PC-9 (cell line): Measurements from ENCODE around the gene SLC5A1. TPM values are rescaled to one million over a fixed set of nuclear protein-coding genes. Genes with fewer than 3 reads are reported as not detected.

Experiments
- BruUV-seq: library from RNA; stranded (reverse); fragments of 400-500 nt; replicated peaks from 2 replicates; lab custom pipeline; 2021; lab: Mats Ljungman, UMichigan
- CTCF ChIA-PET: fragments of 300-600 bp; sonication (Branson Sonifier 250); formaldehyde crosslinking; loops from one replicate; lab custom pipeline; 2022; ENCODE audit warnings: antibody characterized with exemption; lab: Charles Lee
- POLR2A ChIA-PET: fragments of 300-600 bp; sonication (Branson Sonifier 250); formaldehyde crosslinking; loops from one replicate; lab custom pipeline; 2022; ENCODE audit warnings: antibody characterized with exemption; ENCODE audit not compliant: unreplicated experiment; lab: Charles Lee
- DNase-seq, 2 experiments: peaks; one replicate each; pipeline versions ENCODE4 v3.0.0 to v3.0.0-alpha.2; 2015 to 2022; ENCODE audit warnings: mixed read lengths in 1 of 2
- H2AFZ ChIP-seq: fragments of 200-600 bp; sonication (generic); 2 replicates; pipeline ENCODE4 v1.8.1; 2017; ENCODE audit warnings: antibody characterized with exemption
- H3F3A ChIP-seq: fragments of 200-600 bp; sonication (generic); 2 replicates; pipeline ENCODE4 v1.8.1; 2017; ENCODE audit warnings: antibody characterized with exemption, mild to moderate bottlenecking, low read depth; ENCODE audit not compliant: insufficient read depth
- H3K27ac ChIP-seq: fragments of 200-600 bp; sonication (generic); 2 replicates; pipeline ENCODE4 v1.6.1; 2016; ENCODE audit warnings: mixed run types
- H3K27me3 ChIP-seq: fragments of 200-600 bp; sonication (generic); 2 replicates; pipeline ENCODE4 v1.6.1; 2016; ENCODE audit warnings: low read depth, mixed run types; ENCODE audit not compliant: insufficient read depth
- H3K36me3 ChIP-seq: fragments of 200-600 bp; sonication (generic); 2 replicates; pipeline ENCODE4 v1.6.1; 2016; ENCODE audit warnings: low read depth, mixed run types
- H3K4me1 ChIP-seq: fragments of 200-600 bp; sonication (generic); replicated peaks from 2 replicates; pipeline ENCODE4 v1.6.1; 2016; ENCODE audit warnings: mixed run types; ENCODE audit not compliant: insufficient read depth
- H3K4me2 ChIP-seq: fragments of 200-600 bp; sonication (generic); 2 replicates; pipeline ENCODE4 v1.6.1; 2017; ENCODE audit warnings: mixed run types
- H3K4me3 ChIP-seq: fragments of 200-600 bp; sonication (generic); 2 replicates; pipeline ENCODE4 v1.6.1; 2016; ENCODE audit warnings: mixed run types
- H3K79me2 ChIP-seq: fragments of 200-600 bp; sonication (generic); 2 replicates; pipeline ENCODE4 v1.6.1; 2017; ENCODE audit warnings: low read depth, mixed run types
- H3K9me2 ChIP-seq: fragments of 200-600 bp; sonication (generic); 2 replicates; pipeline ENCODE4 v1.8.1; 2017; ENCODE audit warnings: mild to moderate bottlenecking; ENCODE audit not compliant: insufficient read depth
- H3K9me3 ChIP-seq: fragments of 200-600 bp; sonication (generic); 2 replicates; pipeline ENCODE4 v1.8.1; 2016; ENCODE audit warnings: low read depth; ENCODE audit not compliant: insufficient read depth
- H4K20me1 ChIP-seq: fragments of 200-600 bp; sonication (generic); 2 replicates; pipeline ENCODE4 v1.8.1; 2017; ENCODE audit not compliant: insufficient read depth
- CTCF ChIP-seq: fragments of 200-600 bp; sonication (generic); conservative IDR thresholded peaks from 2 replicates; pipeline ENCODE4 v1.6.1; 2017; ENCODE audit warnings: mixed run types, antibody characterized with exemption, mild to moderate bottlenecking, moderate library complexity
- EZH2 ChIP-seq: fragments of 200-600 bp; sonication (generic); IDR thresholded peaks from 2 replicates; pipeline ENCODE4 v1.8.0; 2017; ENCODE audit warnings: antibody characterized with exemption, low read depth
- intact Hi-C: fragments of 100-400 bp; cut with micrococcal nuclease; formaldehyde crosslinking; loops from one replicate; pipeline ENCODE4 v1.10.0; 2022; ENCODE audit not compliant: unreplicated experiment
- total RNA-seq: library from RNA; stranded (reverse); gene quantifications from 2 replicates; pipeline ENCODE4 v1.2.3, GENCODE V29; 2021

SLC5A1 gene
- total RNA-seq, 1 experiment from 2014 or later: not detected

GRCh38 chr22:32082331-32082730, 39.3 kb downstream of the SLC5A1 start:
- H4K20me1 ChIP-seq: no peaks in the 10 kb centered on the region
- H3K9me3 ChIP-seq: no peaks in the 10 kb centered on the region
- TF ChIP-seq EZH2 (no peak), CTCF (no peak)
- ChIA-PET POLR2A (no interaction called here), CTCF (interaction anchor here (0.5 to 2.0 kb wide), 3 partner anchors 87 to 112 kb away, joined by 5 to 6 read pairs (median 6); no protein-coding TSS in a partner anchor)
- intact Hi-C loops: loop anchor here (10.0 kb wide), 1 partner anchor 418 kb away; the partner anchor contains the start of gene PISD
- H3F3A ChIP-seq: peaks cover 9% of the 10 kb centered on the region; the same call in 1 of the 2 replicates
- no peak overlapping the region for H3K4me2 ChIP-seq
- no peak overlapping the region for H3K27ac ChIP-seq
- DNase-seq: no peak
- no peaks in the 10 kb centered on the region for H3K36me3 ChIP-seq
- BruUV-seq: no TSS peak
- H2AFZ ChIP-seq: no peak overlapping the region
- H3K9me2 ChIP-seq: no peaks in the 10 kb centered on the region
- peaks cover 11% of the 10 kb centered on the region for H3K4me1 ChIP-seq
- peaks cover 13% of the 10 kb centered on the region; the same call in 1 of the 2 replicates for H3K27me3 ChIP-seq
- no peaks in the 10 kb centered on the region for H3K79me2 ChIP-seq
- H3K4me3 ChIP-seq: no peak overlapping the region

DNA sequence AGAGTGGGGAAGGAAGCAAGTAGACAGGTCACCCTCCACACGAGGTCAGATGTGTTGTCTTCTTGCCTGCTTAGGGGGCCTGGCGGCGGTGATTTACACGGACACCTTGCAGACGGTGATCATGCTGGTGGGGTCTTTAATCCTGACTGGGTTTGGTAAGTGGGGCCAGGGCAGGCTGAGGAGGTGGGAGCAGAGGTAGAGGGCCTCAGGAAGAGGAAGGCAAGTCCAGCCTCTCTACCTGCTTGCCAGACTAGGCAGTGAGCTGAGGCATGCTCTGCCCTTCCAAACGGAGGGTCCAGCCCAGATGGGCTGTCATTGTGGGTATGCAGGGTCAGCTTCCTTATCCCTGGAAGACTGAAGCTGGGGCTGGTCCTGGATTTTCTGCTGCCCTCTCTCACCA, 39.9 kb downstream of the SLC5A1 start:
- no peaks in the 10 kb centered on the region for H3K36me3 ChIP-seq
- peaks cover 19% of the 10 kb centered on the region; the same call in 1 of the 2 replicates for H3K27me3 ChIP-seq
- ChIA-PET CTCF (interaction anchor here (2.0 kb wide), 1 partner anchor 106 kb away, joined by 6 read pairs; no protein-coding TSS in a partner anchor), POLR2A (no interaction called here)
- no peaks in the 10 kb centered on the region for H3K79me2 ChIP-seq
- no TSS peak for BruUV-seq
- H3K9me3 ChIP-seq: no peaks in the 10 kb centered on the region
- no peak for TF ChIP-seq EZH2
- no peak for TF ChIP-seq CTCF
- intact Hi-C loops: loop anchor here (10.0 kb wide), 1 partner anchor 418 kb away; the partner anchor contains the start of gene PISD
- H2AFZ ChIP-seq: no peak overlapping the region
- peaks cover 11% of the 10 kb centered on the region for H3K4me1 ChIP-seq
- H3F3A ChIP-seq: peaks cover 9% of the 10 kb centered on the region; the same call in 1 of the 2 replicates
- no peak overlapping the region for H3K4me3 ChIP-seq
- H3K27ac ChIP-seq: no peak overlapping the region
- no peak overlapping the region for H3K4me2 ChIP-seq
- no peaks in the 10 kb centered on the region for H4K20me1 ChIP-seq
- DNase-seq: no peak
- H3K9me2 ChIP-seq: no peaks in the 10 kb centered on the region

- H3K9me3 ChIP-seq: no peaks in the 10 kb centered on the region
- BruUV-seq: no TSS peak
- intact Hi-C loops: loop anchor here (10.0 kb wide), 1 partner anchor 419 kb away; the partner anchor contains the start of gene PISD
- H2AFZ ChIP-seq: no peak overlapping the region
- no peaks in the 10 kb centered on the region for H3K36me3 ChIP-seq
- H4K20me1 ChIP-seq: no peaks in the 10 kb centered on the region
- H3K4me2 ChIP-seq: no peak overlapping the region
- H3K9me2 ChIP-seq: no peaks in the 10 kb centered on the region
- peaks cover 27% of the 10 kb centered on the region; the same call in 1 of the 2 replicates for H3K27me3 ChIP-seq
- H3K79me2 ChIP-seq: no peaks in the 10 kb centered on the region
- POLR2A ChIA-PET: no interaction called here
- no peak overlapping the region for H3K27ac ChIP-seq
- TF ChIP-seq EZH2: no peak
- TF ChIP-seq CTCF: no peak
- peaks cover 7% of the 10 kb centered on the region for H3K4me1 ChIP-seq
- no peak for DNase-seq
- CTCF ChIA-PET: no interaction called here
- peaks cover 8% of the 10 kb centered on the region; the same call in 1 of the 2 replicates for H3F3A ChIP-seq
- no peak overlapping the region for H3K4me3 ChIP-seq
Observed at GRCh38 chr22:32083814-32084213, 40.8 kb downstream of the SLC5A1 start.
